HCT116 (cell line): Measurements from ENCODE around the gene PTPN18. TPM values are rescaled to one million over a fixed set of nuclear protein-coding genes. Genes with fewer than 3 reads are reported as not detected.

ENCODE experiments used
- ATAC-seq: fragments of 200-7000 bp; cut with Tn5 transposase; 2 replicates; pipeline ENCODE4 v1.9.1; 2020; ENCODE audit warnings: mild to moderate bottlenecking, moderate library complexity
- BruUV-seq: library from RNA; stranded (reverse); fragments of 400-500 nt; replicated peaks from 2 replicates; lab custom pipeline; 2021; lab: Mats Ljungman, UMichigan
- CTCF ChIA-PET: fragments of 300-600 bp; sonication (Branson Sonifier 250); formaldehyde crosslinking; loops from one replicate; lab custom pipeline; 2021; ENCODE audit warnings: antibody characterized with exemption; lab: Charles Lee
- POLR2A ChIA-PET: fragments of 300-600, 350-600 bp; sonication (Branson Sonifier 250); formaldehyde crosslinking; loops from one replicate; lab custom pipeline; 2021; ENCODE audit warnings: antibody characterized with exemption; lab: Charles Lee
- RAD21 ChIA-PET, 2 experiments: fragments of 300-600 bp; sonication (Branson Sonifier 250); formaldehyde crosslinking; loops; one replicate each; lab custom pipeline; 2023; ENCODE audit warnings: low total read pairs in 2 of 2; ENCODE audit not compliant: uncharacterized antibody in 2 of 2, unreplicated experiment in 2 of 2, low non-redundant PET in 1 of 2; lab: Charles Lee
- DNase-seq: peaks from one replicate; pipeline ENCODE4 v3.0.0-alpha.2; 2010; ENCODE audit warnings: low read depth, low spot score
- H2AFZ ChIP-seq: fragments of 200-600 bp; shearing (Covaris generic), sonication (generic); 2 replicates; pipeline ENCODE4 v1.6.1; 2017; ENCODE audit warnings: low read depth, mixed run types, mixed read lengths, antibody characterized with exemption, low read length; ENCODE audit not compliant: poor library complexity, severe bottlenecking
- H3K27ac ChIP-seq: 2 replicates; pipeline ENCODE4 v1.5.1; 2012; ENCODE audit warnings: low read depth, low read length
- H3K27me3 ChIP-seq: fragments of 200-600 bp; sonication (generic); 2 replicates; pipeline ENCODE4 v1.6.1; 2016; ENCODE audit warnings: mixed run types, low read length, mixed read lengths; ENCODE audit not compliant: insufficient read depth
- H3K36me3 ChIP-seq, 2 experiments: fragments of 200-500 bp in 1 of 2; fragments of 200-600 bp in 1 of 2; sonication (Bioruptor generic) in 1 of 2; sonication (generic) in 1 of 2; 2 replicates each; pipeline versions ENCODE4 v1.5.1 to v1.6.1; 2014 to 2016; ENCODE audit warnings: low read length in 2 of 2, inconsistent platforms in 1 of 2, mixed read lengths in 1 of 2, mixed run types in 1 of 2; ENCODE audit not compliant: insufficient read depth in 2 of 2, control insufficient read depth in 1 of 2
- H3K4me1 ChIP-seq, 2 experiments: fragments of 200-600 bp in 1 of 2; sonication (generic) in 1 of 2; 2 replicates each; pipeline versions ENCODE4 v1.5.1 to v1.6.1; 2012 to 2017; ENCODE audit warnings: low read length in 2 of 2, inconsistent platforms in 1 of 2, mild to moderate bottlenecking in 1 of 2, mixed read lengths in 1 of 2, mixed run types in 1 of 2, moderate library complexity in 1 of 2; ENCODE audit not compliant: insufficient read depth in 2 of 2, control insufficient read depth in 1 of 2
- H3K4me2 ChIP-seq: fragments of 200-600 bp; sonication (generic); 2 replicates; pipeline ENCODE4 v1.6.1; 2017; ENCODE audit warnings: mixed run types, low read length, mixed read lengths
- H3K4me3 ChIP-seq, 2 experiments: fragments of 200-600 bp in 1 of 2; sonication (generic) in 1 of 2; replicated peaks in 1 of 2; 2 replicates each; pipeline ENCODE4 v1.5.1; 2011 to 2016; ENCODE audit warnings: low read length in 2 of 2, control low read depth in 1 of 2, low read depth in 1 of 2, mild to moderate bottlenecking in 1 of 2, mixed read lengths in 1 of 2, mixed run types in 1 of 2
- H3K79me2 ChIP-seq: fragments of 200-600 bp; sonication (generic); 2 replicates; pipeline ENCODE4 v1.6.1; 2017; ENCODE audit warnings: mild to moderate bottlenecking, mixed run types, low read length, moderate library complexity, mixed read lengths; ENCODE audit not compliant: insufficient read depth
- H3K9ac ChIP-seq: fragments of 200-600 bp; sonication (generic); 2 replicates; pipeline ENCODE4 v1.6.1; 2016; ENCODE audit warnings: low read length, mixed read lengths
- H3K9me2 ChIP-seq: fragments of 200-600 bp; sonication (generic), shearing (Covaris generic); 2 replicates; pipeline ENCODE4 v1.6.1; 2017; ENCODE audit warnings: mixed run types, mild to moderate bottlenecking, moderate library complexity; ENCODE audit not compliant: insufficient read depth
- H3K9me3 ChIP-seq, 2 experiments: fragments of 200-500 bp in 1 of 2; fragments of 200-600 bp in 1 of 2; sonication (Bioruptor generic) in 1 of 2; sonication (generic) in 1 of 2; 2 replicates each; pipeline ENCODE4 v1.6.1; 2014 to 2017; ENCODE audit warnings: low read length in 2 of 2, mixed read lengths in 2 of 2, inconsistent platforms in 1 of 2, low read depth in 1 of 2, mild to moderate bottlenecking in 1 of 2, mixed run types in 1 of 2, moderate library complexity in 1 of 2; ENCODE audit not compliant: control insufficient read depth in 1 of 2, insufficient read depth in 1 of 2
- H4K20me1 ChIP-seq: fragments of 200-600 bp; sonication (generic), shearing (Covaris generic); 2 replicates; pipeline ENCODE4 v1.6.1; 2017; ENCODE audit warnings: mixed run types, mild to moderate bottlenecking, moderate library complexity; ENCODE audit not compliant: insufficient read depth
- CBX3 ChIP-seq: IDR thresholded peaks from 2 replicates; pipeline ENCODE4 v1.6.1; 2012; ENCODE audit warnings: low read depth
- CEBPB ChIP-seq: IDR thresholded peaks from 2 replicates; pipeline ENCODE4 v1.6.1; 2012; ENCODE audit warnings: low read depth
- EGR1 ChIP-seq: IDR thresholded peaks from 2 replicates; pipeline ENCODE4 v1.6.1; 2012; ENCODE audit warnings: low read depth
- EZH2 ChIP-seq: fragments of 200-600 bp; sonication (generic); IDR thresholded peaks from 2 replicates; pipeline ENCODE4 v1.6.1; 2017; ENCODE audit warnings: antibody characterized with exemption, mixed run types
- FOSL1 ChIP-seq: IDR thresholded peaks from 2 replicates; pipeline ENCODE4 v1.6.1; 2012; ENCODE audit warnings: low read depth
- JUND ChIP-seq: IDR thresholded peaks from 2 replicates; pipeline ENCODE4 v1.6.1; 2012
- POLR2AphosphoS5 ChIP-seq: IDR thresholded peaks from 2 replicates; pipeline ENCODE4 v1.6.1; 2011; ENCODE audit warnings: mild to moderate bottlenecking, low read depth, low read length, moderate library complexity
- RAD21 ChIP-seq: IDR thresholded peaks from 2 replicates; pipeline ENCODE4 v1.6.1; 2012; ENCODE audit warnings: low read depth, mild to moderate bottlenecking
- YY1 ChIP-seq: IDR thresholded peaks from 2 replicates; pipeline ENCODE4 v1.6.1; 2011; ENCODE audit warnings: low read length, low read depth, moderate library complexity, mild to moderate bottlenecking; ENCODE audit not compliant: insufficient replicate concordance; ENCODE audit errors: extremely low read depth
- intact Hi-C: fragments of 100-400 bp; cut with micrococcal nuclease; formaldehyde crosslinking; loops from 2 replicates; pipeline ENCODE4 v1.10.0; 2022
- total RNA-seq: library from RNA; stranded (reverse); gene quantifications from one replicate; pipeline ENCODE4 v1.2.1, GENCODE V29; 2021; ENCODE audit not compliant: unreplicated experiment
- TF ChIP-seq, protein P1 (sequence below): IDR thresholded peaks from 2 replicates; pipeline ENCODE4 v1.6.1; 2012; ENCODE audit warnings: low read depth
- TF ChIP-seq, protein P2 (sequence below): IDR thresholded peaks from 2 replicates; pipeline ENCODE4 v1.6.1; 2012

The PTPN18 gene
- total RNA-seq, 1 experiment from 2014 or later, result 52.4 TPM

DNA sequence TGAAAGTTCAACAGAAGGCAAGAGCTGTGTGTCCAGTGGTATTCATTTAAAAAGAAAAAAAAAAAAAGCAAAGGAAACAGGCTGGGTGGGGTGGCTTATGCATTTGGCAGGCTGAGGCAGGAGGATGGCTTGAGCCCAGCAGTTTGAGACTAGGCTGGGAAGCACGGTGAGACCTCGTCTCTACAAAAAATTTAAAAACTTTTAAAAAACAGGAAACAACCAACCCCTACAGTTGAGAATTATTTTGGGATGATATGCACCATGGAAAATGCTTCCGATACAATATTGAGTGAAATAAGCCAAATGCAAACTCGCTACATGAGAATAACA lies 31.2 kb downstream of the PTPN18 start (continued):
- no peak for TF ChIP-seq POLR2AphosphoS5
- no peak for TF ChIP-seq RAD21
- TF ChIP-seq FOSL1, result no peak

DNA sequence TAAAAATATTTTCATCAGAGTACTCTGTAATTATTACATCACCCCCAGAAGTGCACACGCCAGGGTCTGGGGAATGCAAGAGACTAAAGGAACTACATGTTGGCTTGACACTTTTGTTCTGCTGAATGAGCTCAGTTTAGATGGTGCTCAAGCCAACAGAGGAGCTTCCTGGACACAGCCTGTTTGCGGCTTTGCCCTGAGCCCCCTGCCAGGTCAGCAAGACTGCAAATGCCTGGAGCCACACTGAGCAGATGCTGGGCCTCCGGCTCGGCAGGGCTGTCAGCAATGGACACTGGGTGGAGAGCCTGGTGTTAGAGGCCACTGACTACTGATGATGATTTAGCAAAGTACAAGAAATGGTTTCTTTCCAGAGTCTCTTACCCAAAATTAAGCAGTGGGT lies 31.9 kb downstream of the PTPN18 start:
- DNase-seq (no peak), ATAC-seq (no peak)
- H3K79me2 ChIP-seq, result no peaks in the 10 kb centered on the region
- H3K9me2 ChIP-seq, result no peaks in the 10 kb centered on the region
- H4K20me1 ChIP-seq, result no peaks in the 10 kb centered on the region
- TF ChIP-seq JUND (no peak), CBX3 (no peak), EZH2 (no peak), RAD21 (no peak), CEBPB (no peak)
- H3K9ac ChIP-seq, result no peak overlapping the region
- H3K27ac ChIP-seq, result no peak overlapping the region
- ChIA-PET RAD21 (no interaction called here), POLR2A (no interaction called here), CTCF (no interaction called here)
- H3K36me3 ChIP-seq, result no peaks in the 10 kb centered on the region
- intact Hi-C loops, result no loop called here
- no peak overlapping the region for H3K4me3 ChIP-seq
- H3K4me2 ChIP-seq, result no peak overlapping the region
- BruUV-seq, result no TSS peak
- H3K4me1 ChIP-seq, result peaks cover 4 to 17% of the 10 kb centered on the region in 2 experiments; a peak in 3 of 4 replicates
- H2AFZ ChIP-seq, result no peak overlapping the region
- no peaks in the 10 kb centered on the region for H3K27me3 ChIP-seq
- no peaks in the 10 kb centered on the region for H3K9me3 ChIP-seq

DNA sequence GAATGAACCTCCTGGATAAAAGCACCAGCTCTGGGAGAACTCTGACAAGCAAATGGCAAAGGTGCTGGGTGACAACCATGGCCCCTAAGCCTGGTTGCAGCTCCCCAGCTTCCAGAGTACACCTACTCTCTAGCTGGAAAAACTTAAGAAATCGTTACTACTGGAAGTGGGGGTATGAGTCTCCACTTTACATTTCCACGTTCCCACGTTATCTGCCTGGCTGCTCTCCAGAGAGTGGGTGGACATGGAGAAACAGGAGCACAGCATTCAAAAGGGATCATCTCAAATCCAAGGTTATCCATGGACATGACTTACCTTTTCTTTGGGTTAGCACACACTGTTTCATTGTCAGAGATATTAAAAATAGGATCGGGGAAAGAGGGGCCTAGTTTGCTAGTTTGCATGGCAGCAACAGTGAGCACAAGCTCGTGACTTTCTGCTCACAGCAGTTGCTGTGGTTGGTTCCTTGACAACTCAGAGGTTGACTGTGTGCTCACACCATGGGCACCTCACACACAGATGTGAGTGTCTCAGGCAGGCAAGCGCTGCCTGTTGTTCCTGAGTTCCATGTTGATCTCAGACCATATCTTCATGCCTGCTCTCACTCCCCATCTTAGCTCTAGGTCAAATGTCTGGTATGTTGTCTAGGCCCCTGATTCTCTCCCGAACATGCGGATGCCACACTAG lies 32.5 kb downstream of the PTPN18 start:
- H3K9ac ChIP-seq, result no peak overlapping the region
- no peak overlapping the region for H2AFZ ChIP-seq
- no peaks in the 10 kb centered on the region for H3K79me2 ChIP-seq
- H3K9me2 ChIP-seq, result no peaks in the 10 kb centered on the region
- intact Hi-C loops, result no loop called here
- H4K20me1 ChIP-seq, result no peaks in the 10 kb centered on the region
- no peaks in the 10 kb centered on the region for H3K9me3 ChIP-seq
- no peak for ATAC-seq
- no peak overlapping the region for H3K27ac ChIP-seq
- H3K36me3 ChIP-seq, result no peaks in the 10 kb centered on the region
- POLR2A ChIA-PET, result no interaction called here
- no peak overlapping the region for H3K4me3 ChIP-seq
- TF ChIP-seq EGR1 (no peak), YY1 (no peak), POLR2AphosphoS5 (no peak)
- TF ChIP-seq, protein P1, sequence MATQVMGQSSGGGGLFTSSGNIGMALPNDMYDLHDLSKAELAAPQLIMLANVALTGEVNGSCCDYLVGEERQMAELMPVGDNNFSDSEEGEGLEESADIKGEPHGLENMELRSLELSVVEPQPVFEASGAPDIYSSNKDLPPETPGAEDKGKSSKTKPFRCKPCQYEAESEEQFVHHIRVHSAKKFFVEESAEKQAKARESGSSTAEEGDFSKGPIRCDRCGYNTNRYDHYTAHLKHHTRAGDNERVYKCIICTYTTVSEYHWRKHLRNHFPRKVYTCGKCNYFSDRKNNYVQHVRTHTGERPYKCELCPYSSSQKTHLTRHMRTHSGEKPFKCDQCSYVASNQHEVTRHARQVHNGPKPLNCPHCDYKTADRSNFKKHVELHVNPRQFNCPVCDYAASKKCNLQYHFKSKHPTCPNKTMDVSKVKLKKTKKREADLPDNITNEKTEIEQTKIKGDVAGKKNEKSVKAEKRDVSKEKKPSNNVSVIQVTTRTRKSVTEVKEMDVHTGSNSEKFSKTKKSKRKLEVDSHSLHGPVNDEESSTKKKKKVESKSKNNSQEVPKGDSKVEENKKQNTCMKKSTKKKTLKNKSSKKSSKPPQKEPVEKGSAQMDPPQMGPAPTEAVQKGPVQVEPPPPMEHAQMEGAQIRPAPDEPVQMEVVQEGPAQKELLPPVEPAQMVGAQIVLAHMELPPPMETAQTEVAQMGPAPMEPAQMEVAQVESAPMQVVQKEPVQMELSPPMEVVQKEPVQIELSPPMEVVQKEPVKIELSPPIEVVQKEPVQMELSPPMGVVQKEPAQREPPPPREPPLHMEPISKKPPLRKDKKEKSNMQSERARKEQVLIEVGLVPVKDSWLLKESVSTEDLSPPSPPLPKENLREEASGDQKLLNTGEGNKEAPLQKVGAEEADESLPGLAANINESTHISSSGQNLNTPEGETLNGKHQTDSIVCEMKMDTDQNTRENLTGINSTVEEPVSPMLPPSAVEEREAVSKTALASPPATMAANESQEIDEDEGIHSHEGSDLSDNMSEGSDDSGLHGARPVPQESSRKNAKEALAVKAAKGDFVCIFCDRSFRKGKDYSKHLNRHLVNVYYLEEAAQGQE, result no peak
- TF ChIP-seq, protein P2, sequence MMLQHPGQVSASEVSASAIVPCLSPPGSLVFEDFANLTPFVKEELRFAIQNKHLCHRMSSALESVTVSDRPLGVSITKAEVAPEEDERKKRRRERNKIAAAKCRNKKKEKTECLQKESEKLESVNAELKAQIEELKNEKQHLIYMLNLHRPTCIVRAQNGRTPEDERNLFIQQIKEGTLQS, result no peak
- TF ChIP-seq, all 23 proteins: peak for 0
- no TSS peak for BruUV-seq
- DNase-seq, result no peak
- Histone ChIP-seq H3K4me1 (peaks cover 9 to 22% of the 10 kb centered on the region in 2 experiments), H3K27me3 (no peaks in the 10 kb centered on the region), H3K4me2 (no peak overlapping the region)
- ChIA-PET RAD21 (no interaction called here), CTCF (no interaction called here)
